Activated CD4-positive, alpha-beta T cell treated with anti-CD3 and anti-CD28 coated beads, Interleukin-2, amount 50 U/mL, for 48 hours (primary cell): Measurements from ENCODE around the gene NEAT1.
A peak's percentile ranks its signal among the peaks of the same experiment; 100 is the strongest.
"Not testable (repeated sequence)": the region's sequence is repeated elsewhere in the genome, so short reads cannot be mapped to it uniquely, and the experiment has no call there.

Source experiments
- DNase-seq, 2 experiments: peaks; one replicate each; pipeline ENCODE4 v3.0.0-alpha.2; 2020

The NEAT1 gene

GRCh38 chr11:65435411-65435931 is 12.9 kb downstream of the NEAT1 start:
- peak in 1 of 2 experiments; percentile 0 for DNase-seq

GRCh38 chr11:65435981-65436411 is 13.4 kb downstream of the NEAT1 start:
- DNase-seq = no peak

- no peak for DNase-seq
Observed at GRCh38 chr11:65436412-65437032, 13.9 kb downstream of the NEAT1 start.

- no peak for DNase-seq
Observed at GRCh38 chr11:65437436-65438227, 15.0 kb downstream of the NEAT1 start.

- no peak for DNase-seq
Observed at GRCh38 chr11:65438257-65439151, 15.9 kb downstream of the NEAT1 start.

GRCh38 chr11:65439331-65440181 is 17.0 kb downstream of the NEAT1 start:
- DNase-seq = no peak

GRCh38 chr11:65440831-65441499 is 18.4 kb downstream of the NEAT1 start:
- peak in 1 of 2 experiments; percentile 26 for DNase-seq

- DNase-seq = no peak
Observed at GRCh38 chr11:65442842-65443331, 20.3 kb downstream of the NEAT1 start.

- peak in 1 of 2 experiments; percentile 22 for DNase-seq
Observed at GRCh38 chr11:65444314-65445051, 21.9 kb downstream of the NEAT1 start.

- DNase-seq = peak in 1 of 2 experiments; percentile 24
Observed at GRCh38 chr11:65445101-65445603, 22.6 kb downstream of the NEAT1 start.

- DNase-seq = no peak
Observed at GRCh38 chr11:65445604-65446445, 23.2 kb downstream of the NEAT1 start.

- DNase-seq = no peak
Observed at GRCh38 chr11:65446446-65447277, 24.1 kb downstream of the NEAT1 start.

GRCh38 chr11:65448074-65448417 is 25.4 kb downstream of the NEAT1 start:
- DNase-seq = no peak

- DNase-seq = no peak
Observed at GRCh38 chr11:65448418-65449105, 26.0 kb downstream of the NEAT1 start.

GRCh38 chr11:65451301-65451700 is 28.7 kb downstream of the NEAT1 start:
- DNase-seq = not testable (repeated sequence)

GRCh38 chr11:65452259-65452658 is 29.7 kb downstream of the NEAT1 start:
- not testable (repeated sequence) for DNase-seq

GRCh38 chr11:65452806-65453490 is 30.4 kb downstream of the NEAT1 start:
- no peak for DNase-seq
